DND-41 (cell line): ENCODE results near the gene ICA1.

Source experiments
- ATAC-seq: fragments of 200-7000 bp; cut with Tn5 transposase; 3 replicates; pipeline ENCODE4 v1.9.1; 2021; ENCODE audit warnings: low read depth; ENCODE audit not compliant: insufficient read depth
- DNase-seq: peaks from one replicate; pipeline ENCODE4 v3.0.0-alpha.2; 2020
- H2AFZ ChIP-seq: 2 replicates; pipeline ENCODE4 v1.6.0; 2012; ENCODE audit warnings: low read depth, low read length
- H3K27ac ChIP-seq: 2 replicates; pipeline ENCODE4 v1.5.1; 2012; ENCODE audit warnings: low read length, inconsistent platforms
- H3K27me3 ChIP-seq: fragments of 200-600 bp; sonication (generic); 2 replicates; pipeline ENCODE4 v1.6.0; 2012; ENCODE audit warnings: low read length, mild to moderate bottlenecking, inconsistent platforms; ENCODE audit not compliant: insufficient read depth, poor library complexity
- H3K36me3 ChIP-seq: 2 replicates; pipeline ENCODE4 v1.5.1; 2012; ENCODE audit warnings: low read length, inconsistent platforms; ENCODE audit not compliant: insufficient read depth
- H3K4me1 ChIP-seq: 2 replicates; pipeline ENCODE4 v1.5.1; 2012; ENCODE audit warnings: mild to moderate bottlenecking, low read length; ENCODE audit not compliant: insufficient read depth
- H3K4me2 ChIP-seq: 2 replicates; pipeline ENCODE4 v1.6.0; 2012; ENCODE audit warnings: mild to moderate bottlenecking, moderate library complexity, low read length, inconsistent platforms; ENCODE audit not compliant: insufficient read depth
- H3K4me3 ChIP-seq, 2 experiments: fragments of 200-600 bp in 1 of 2; shearing (Covaris generic) in 1 of 2; 2 replicates each; pipeline ENCODE4 v1.5.1; 2012 to 2016; ENCODE audit warnings: inconsistent platforms in 2 of 2, low read length in 2 of 2, mild to moderate bottlenecking in 2 of 2, low read depth in 1 of 2, moderate library complexity in 1 of 2
- H3K79me2 ChIP-seq: 2 replicates; pipeline ENCODE4 v1.6.0; 2012; ENCODE audit warnings: low read length, inconsistent platforms; ENCODE audit not compliant: insufficient read depth
- H3K9ac ChIP-seq: 2 replicates; pipeline ENCODE4 v1.6.0; 2012; ENCODE audit warnings: low read depth, mild to moderate bottlenecking, inconsistent platforms, low read length, moderate library complexity
- H3K9me3 ChIP-seq: 2 replicates; pipeline ENCODE4 v1.5.1; 2012; ENCODE audit warnings: low read length, moderate library complexity, mild to moderate bottlenecking, inconsistent platforms; ENCODE audit not compliant: insufficient read depth, severe bottlenecking
- H4K20me1 ChIP-seq: 2 replicates; pipeline ENCODE4 v1.6.0; 2012; ENCODE audit warnings: low read length; ENCODE audit not compliant: insufficient read depth
- EZH2 ChIP-seq: IDR thresholded peaks from 3 replicates; pipeline ENCODE4 v1.6.1; 2012; ENCODE audit warnings: borderline replicate concordance, low read depth, mild to moderate bottlenecking, moderate library complexity, low read length, inconsistent platforms; ENCODE audit not compliant: severe bottlenecking
- TF ChIP-seq, protein P1 (sequence below): IDR thresholded peaks from 2 replicates; pipeline ENCODE4 v1.5.1; 2012; ENCODE audit warnings: borderline replicate concordance, low read length, moderate library complexity, mild to moderate bottlenecking; ENCODE audit not compliant: poor library complexity, severe bottlenecking; ENCODE audit errors: extremely low read depth

The ICA1 gene

DNA sequence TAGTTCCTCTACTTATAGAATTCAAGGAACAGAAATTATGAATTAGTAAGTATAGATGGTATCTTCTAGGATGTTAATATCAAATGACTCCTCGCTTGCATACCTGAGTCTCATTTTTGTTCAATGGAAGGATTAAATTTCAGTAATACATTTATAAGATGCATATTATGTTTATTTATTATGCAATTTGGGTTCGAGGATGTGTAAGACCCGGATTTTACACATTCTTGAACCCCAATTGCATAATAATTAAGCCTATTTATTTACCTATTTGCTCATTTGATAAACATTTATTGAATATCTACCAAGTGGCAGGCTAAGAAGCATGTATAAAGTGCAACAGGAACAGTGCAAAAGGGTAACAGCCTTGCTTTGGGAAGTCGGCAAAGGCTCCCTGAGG lies 52.6 kb downstream of the ICA1 start:
- no peaks in the 10 kb centered on the region for H3K9me3 ChIP-seq
- H3K4me3 ChIP-seq = no peak overlapping the region
- no peak overlapping the region for H2AFZ ChIP-seq
- no peak for DNase-seq
- no peak overlapping the region for H3K9ac ChIP-seq
- no peaks in the 10 kb centered on the region for H3K36me3 ChIP-seq
- H4K20me1 ChIP-seq = no peaks in the 10 kb centered on the region
- H3K79me2 ChIP-seq = no peaks in the 10 kb centered on the region
- H3K27me3 ChIP-seq = peaks cover 33% of the 10 kb centered on the region
- H3K27ac ChIP-seq = no peak overlapping the region
- no peaks in the 10 kb centered on the region for H3K4me1 ChIP-seq
- no peak for ATAC-seq
- no peak overlapping the region for H3K4me2 ChIP-seq
- TF ChIP-seq, protein P1, sequence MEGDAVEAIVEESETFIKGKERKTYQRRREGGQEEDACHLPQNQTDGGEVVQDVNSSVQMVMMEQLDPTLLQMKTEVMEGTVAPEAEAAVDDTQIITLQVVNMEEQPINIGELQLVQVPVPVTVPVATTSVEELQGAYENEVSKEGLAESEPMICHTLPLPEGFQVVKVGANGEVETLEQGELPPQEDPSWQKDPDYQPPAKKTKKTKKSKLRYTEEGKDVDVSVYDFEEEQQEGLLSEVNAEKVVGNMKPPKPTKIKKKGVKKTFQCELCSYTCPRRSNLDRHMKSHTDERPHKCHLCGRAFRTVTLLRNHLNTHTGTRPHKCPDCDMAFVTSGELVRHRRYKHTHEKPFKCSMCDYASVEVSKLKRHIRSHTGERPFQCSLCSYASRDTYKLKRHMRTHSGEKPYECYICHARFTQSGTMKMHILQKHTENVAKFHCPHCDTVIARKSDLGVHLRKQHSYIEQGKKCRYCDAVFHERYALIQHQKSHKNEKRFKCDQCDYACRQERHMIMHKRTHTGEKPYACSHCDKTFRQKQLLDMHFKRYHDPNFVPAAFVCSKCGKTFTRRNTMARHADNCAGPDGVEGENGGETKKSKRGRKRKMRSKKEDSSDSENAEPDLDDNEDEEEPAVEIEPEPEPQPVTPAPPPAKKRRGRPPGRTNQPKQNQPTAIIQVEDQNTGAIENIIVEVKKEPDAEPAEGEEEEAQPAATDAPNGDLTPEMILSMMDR = no peak
- TF ChIP-seq EZH2 = no peak

DNA sequence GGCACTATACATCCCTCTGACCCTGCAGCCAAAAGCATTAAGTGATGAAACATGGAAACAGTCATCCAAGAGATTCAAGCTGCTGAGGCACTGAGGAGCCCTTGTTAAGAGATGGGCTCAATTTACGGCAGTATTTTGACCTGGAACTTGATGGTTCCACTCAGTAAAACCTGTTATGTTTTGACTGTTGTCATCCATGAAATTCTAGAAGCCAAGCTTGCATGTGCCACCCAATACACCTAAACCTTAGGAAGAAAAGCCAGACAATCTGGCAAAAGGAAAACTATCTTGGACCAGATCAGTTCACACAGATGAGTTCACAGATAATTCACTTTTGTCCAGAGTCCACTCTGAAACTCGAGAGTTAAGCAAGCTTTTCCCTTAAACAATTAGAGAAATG lies 53.2 kb downstream of the ICA1 start:
- Histone ChIP-seq H2AFZ (no peak overlapping the region), H3K27ac (no peak overlapping the region), H3K27me3 (peaks cover 38% of the 10 kb centered on the region), H3K9ac (no peak overlapping the region), H4K20me1 (no peaks in the 10 kb centered on the region), H3K4me3 (no peak overlapping the region), H3K36me3 (no peaks in the 10 kb centered on the region), H3K4me2 (no peak overlapping the region), H3K4me1 (no peaks in the 10 kb centered on the region), H3K9me3 (no peaks in the 10 kb centered on the region), H3K79me2 (no peaks in the 10 kb centered on the region)
- TF ChIP-seq, protein P1 = no peak
- TF ChIP-seq EZH2 = no peak
- DNase-seq = no peak
- ATAC-seq = no peak

DNA sequence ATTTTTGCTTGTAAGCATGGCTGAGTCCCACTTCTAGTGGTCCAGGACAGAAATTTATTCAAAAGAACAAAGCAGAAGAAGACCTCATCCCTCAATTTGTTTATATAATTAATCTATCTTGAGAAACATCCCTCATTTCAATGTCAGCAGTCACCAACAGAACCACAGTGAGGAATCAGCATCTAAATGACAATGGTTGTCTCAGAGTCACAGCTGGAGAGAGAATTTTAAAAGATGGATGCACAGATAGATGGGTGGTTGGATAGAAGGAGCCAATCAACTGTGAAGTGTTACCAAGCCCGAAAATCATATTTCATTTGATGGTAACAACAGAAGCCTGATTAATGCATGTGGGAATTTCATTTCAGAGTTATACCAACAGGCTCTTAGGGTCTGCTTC lies 55.0 kb downstream of the ICA1 start:
- no peak overlapping the region for H2AFZ ChIP-seq
- no peaks in the 10 kb centered on the region for H3K36me3 ChIP-seq
- ATAC-seq (no peak), DNase-seq (no peak)
- H3K27ac ChIP-seq = no peak overlapping the region
- H3K4me1 ChIP-seq = no peaks in the 10 kb centered on the region
- H3K4me3 ChIP-seq = no peak overlapping the region
- no peaks in the 10 kb centered on the region for H4K20me1 ChIP-seq
- no peak overlapping the region for H3K4me2 ChIP-seq
- no peak overlapping the region for H3K9ac ChIP-seq
- no peaks in the 10 kb centered on the region for H3K9me3 ChIP-seq
- peaks cover 54% of the 10 kb centered on the region for H3K27me3 ChIP-seq
- no peak for TF ChIP-seq EZH2
- TF ChIP-seq, protein P1 = no peak
- H3K79me2 ChIP-seq = no peaks in the 10 kb centered on the region

DNA sequence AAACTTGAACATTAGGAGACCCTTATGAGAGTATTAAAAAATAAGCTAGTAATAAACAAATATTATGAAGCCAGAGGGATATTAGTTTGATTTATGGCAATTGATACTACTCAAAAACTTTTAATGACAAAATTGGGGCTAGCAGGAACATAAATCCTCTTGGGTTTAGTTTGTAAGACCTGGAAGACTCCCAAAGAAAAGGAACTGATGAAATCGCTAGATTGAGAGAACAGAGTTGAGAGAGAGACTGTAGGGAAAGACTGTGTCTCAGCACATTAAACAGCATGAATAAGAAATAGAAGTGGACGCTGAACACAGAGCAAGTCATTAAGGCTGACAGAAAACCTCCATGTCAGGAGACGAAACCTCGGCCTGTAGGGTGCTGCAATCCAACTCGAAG lies 56.4 kb downstream of the ICA1 start:
- H3K27ac ChIP-seq = no peak overlapping the region
- H3K4me1 ChIP-seq = no peaks in the 10 kb centered on the region
- no peak for DNase-seq
- no peaks in the 10 kb centered on the region for H3K36me3 ChIP-seq
- H2AFZ ChIP-seq = no peak overlapping the region
- TF ChIP-seq, protein P1 = no peak
- no peak for TF ChIP-seq EZH2
- ATAC-seq = no peak
- no peaks in the 10 kb centered on the region for H4K20me1 ChIP-seq
- H3K79me2 ChIP-seq = no peaks in the 10 kb centered on the region
- H3K4me2 ChIP-seq = no peak overlapping the region
- H3K9ac ChIP-seq = no peak overlapping the region
- H3K27me3 ChIP-seq = peaks cover 68% of the 10 kb centered on the region
- H3K9me3 ChIP-seq = no peaks in the 10 kb centered on the region
- H3K4me3 ChIP-seq = no peak overlapping the region
